NCI-H2227 (cell line): ENCODE measurements around the gene NELL1.

Source experiments
- DNase-seq: peaks from one replicate; lab custom pipeline; 2025; ENCODE audit not compliant: unreplicated experiment; lab: John Stamatoyannopoulos, UW

NELL1 gene

DNA sequence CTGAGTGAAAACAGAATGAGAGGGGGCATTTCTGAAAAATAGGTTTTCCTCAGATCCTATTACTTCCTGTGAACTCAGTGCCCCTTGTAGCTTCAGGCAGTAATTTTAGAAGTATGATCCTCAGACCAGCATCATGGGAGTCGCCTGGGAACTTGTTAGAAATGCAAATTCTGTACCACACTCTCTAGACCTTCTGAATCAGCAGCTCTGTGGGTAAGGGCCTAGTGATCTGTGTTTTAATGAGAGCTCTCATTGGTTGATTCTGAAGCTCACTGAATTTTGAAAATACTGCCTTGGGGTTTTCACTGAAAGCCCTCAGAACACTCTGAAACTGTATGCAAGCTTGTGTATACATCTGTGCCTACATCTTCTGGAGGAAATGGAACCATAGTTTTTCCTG, 876.3 kb downstream of the NELL1 start:
- no peak for DNase-seq

GRCh38 chr11:21546703-21547102, 877.3 kb downstream of the NELL1 start:
- DNase-seq = no peak

- DNase-seq = no peak
Measured at GRCh38 chr11:21552911-21553310, 883.5 kb downstream of the NELL1 start.

GRCh38 chr11:21553795-21554194, 884.4 kb downstream of the NELL1 start:
- no peak for DNase-seq

DNA sequence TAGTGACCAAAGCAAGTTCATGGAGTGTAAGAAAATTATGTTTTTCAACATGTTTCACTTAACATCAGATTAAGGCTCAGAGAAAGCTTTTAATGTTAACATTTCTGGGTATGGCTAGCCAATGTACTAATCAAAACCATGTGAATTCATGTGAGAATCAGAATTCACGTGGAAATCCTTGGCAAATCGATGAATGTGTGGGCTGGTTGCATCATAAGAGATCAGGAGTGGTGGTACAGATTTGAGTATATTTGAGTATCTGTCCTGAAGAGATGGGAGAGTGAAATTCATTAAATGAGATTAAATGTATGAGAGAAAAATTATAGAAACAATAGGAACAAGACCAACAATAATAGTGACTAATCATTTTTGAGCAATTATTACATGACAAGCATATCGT, 884.9 kb downstream of the NELL1 start:
- no peak for DNase-seq

DNA sequence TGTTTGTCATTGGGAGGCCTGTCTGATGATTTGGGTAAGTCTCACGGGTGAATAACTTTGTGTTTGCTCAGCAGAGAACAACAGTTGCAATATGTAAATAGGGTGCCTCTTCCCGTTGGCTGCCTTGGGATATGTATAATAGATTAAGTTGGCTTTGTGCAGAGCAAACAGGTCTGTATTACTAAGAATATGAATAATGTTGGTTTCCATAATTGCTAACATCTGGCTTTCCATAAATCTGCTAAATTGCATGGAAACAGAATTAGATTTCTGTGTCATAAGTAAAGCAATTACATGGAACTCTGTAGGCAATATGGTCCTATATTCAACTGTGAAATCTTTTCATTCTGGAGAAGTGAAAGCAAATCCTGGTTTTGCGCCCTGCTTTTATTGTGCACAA, 887.5 kb downstream of the NELL1 start:
- DNase-seq = no peak

- no peak for DNase-seq
Measured at GRCh38 chr11:21560466-21560975, 891.1 kb downstream of the NELL1 start.

DNA sequence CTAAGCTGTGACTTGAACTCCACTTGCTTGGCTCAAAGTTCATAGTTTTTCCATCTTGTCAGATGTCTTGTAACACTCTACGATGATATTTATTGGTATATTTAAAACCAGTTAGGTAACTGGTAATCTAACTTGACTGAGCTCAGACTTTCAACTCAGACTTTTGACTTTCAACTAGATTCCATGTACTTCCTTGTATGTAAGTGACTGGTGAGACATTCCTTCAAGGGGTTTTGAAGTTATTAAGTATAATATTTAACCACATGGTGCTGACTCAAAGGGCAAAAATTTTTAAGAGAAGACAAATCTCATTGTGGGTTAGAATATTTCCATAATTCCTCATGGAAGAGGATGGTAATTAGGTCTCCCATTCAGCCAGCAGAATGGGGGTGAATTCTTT, 892.2 kb downstream of the NELL1 start:
- DNase-seq = no peak

DNA sequence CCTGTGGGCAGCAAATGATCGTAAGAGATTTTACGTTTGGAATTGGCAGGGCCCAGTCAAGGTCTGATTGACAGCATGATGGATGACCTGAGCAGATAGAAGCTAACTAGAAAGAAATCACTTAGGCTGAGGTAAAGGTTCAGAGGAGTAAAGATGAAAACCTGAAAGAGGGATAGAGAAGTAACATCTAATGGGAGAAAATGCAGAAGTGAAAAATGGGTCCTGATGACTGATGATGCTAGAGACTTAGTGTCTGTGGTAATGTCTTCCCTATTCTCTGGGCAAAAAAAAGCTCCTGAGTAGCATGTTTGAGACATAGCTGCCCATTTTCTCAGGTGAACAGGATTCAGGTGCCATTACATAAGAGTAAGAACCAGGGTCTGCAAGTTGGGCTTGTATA, 894.7 kb downstream of the NELL1 start:
- no peak for DNase-seq

DNA sequence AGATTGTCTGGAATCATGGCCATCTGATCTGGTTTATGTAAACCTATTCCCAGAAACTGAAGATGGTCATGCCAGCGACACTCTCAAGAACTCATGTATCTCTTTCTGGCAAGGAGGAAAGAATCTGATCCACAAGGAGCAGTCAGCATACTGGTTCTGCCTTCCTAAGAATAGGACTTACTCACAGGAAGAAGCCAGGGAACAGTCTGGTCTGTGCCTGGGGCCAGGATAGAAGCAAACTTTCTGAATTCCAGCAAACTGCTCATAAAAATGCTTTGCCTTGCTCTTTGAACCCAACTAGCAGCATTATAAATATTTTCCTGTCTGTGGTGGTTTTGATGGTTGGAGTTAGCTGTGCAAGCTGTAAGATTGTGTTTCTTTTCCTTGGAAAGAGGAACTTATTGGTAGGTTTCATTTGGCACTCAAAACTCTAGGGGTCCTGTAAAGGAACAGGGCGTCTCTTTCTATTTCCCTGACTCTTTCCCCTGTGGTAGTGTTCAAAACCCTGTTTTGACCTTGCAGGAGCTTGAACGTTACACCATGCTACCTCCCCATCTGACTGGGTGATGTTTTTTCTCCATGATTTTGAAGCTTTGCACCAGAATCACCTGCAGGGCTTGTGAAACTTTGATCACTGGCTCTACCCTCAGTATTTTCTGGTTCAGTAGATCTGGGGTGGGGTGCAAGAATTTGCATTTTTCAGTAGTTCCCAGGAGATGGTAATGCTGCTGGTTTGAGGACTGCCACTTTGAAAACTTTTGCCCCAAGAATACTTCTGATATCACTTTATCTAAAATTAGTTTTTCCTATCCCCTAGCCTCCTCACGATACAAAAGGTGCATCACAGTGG, 895.7 kb downstream of the NELL1 start:
- DNase-seq = no peak

GRCh38 chr11:21566521-21567117, 897.2 kb downstream of the NELL1 start:
- DNase-seq = no peak

DNA sequence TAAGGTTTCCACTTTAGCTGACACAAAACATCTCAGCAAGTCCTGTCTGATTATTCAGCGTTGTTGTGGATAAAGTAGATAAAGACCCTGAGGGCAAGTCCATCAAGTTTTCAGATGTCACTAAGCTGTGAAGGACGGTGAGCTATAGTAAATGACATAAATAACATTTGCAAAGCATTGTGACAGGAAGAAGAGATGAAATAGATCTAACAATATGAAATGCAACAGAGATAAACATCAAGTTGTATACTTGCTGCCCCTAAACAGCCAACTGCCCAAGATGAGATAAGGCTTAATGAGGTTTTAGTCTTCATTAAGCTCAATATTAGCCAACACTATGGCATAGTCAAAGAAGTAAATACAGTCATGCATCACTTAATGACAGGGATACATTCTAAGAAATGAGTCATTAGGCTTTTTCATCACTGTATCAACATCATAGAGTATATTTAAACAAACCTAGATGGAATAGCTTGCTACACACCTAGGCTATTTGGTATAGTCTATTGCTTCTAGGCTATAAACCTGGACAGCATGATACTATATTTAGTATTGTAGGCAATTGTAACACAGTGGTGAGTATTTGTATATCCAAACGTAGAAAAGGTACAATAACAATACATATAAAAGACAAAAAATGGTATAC, 898.4 kb downstream of the NELL1 start:
- no peak for DNase-seq

GRCh38 chr11:21572210-21572609, 902.8 kb downstream of the NELL1 start:
- no peak for DNase-seq

DNA sequence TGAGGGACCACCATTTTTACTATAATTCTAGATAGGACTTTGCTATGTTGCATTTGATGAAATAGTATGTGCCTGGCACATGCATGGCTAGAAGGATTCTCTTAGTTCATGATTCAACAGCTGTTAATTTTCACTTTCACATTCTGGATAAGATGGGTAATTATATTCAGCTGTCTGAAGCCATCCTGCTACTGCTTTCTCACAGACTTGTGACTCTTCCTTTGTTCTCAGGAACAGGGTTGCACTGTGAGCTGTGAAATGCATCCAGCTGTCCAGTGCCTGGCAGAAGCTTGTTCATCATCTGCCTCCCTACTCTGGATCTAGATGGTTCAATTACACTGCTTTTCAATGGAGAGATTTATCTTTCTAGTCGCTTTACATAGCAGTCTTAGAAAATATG, 913.4 kb downstream of the NELL1 start:
- DNase-seq = no peak

GRCh38 chr11:21588754-21589153, 919.4 kb downstream of the NELL1 start:
- no peak for DNase-seq

DNA sequence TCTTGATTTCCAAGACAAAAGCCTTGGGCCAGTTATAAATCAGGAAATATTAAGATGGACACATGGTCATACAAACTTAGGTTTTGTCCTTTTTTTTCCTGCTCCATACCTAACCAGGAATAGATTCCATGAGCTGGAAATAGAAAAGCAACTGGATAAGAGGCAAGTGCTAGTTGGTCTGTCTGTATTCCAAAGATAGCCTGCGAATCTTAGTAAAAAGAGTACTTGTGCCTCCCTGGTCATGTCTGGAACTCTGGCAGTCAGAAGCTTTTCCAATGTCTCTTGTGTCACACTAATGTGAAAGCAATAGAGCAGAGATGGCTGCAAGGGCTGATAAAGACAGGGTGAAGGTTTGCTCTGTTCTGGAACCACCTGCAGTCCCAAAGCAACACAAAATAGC, 933.3 kb downstream of the NELL1 start:
- DNase-seq = no peak

DNA sequence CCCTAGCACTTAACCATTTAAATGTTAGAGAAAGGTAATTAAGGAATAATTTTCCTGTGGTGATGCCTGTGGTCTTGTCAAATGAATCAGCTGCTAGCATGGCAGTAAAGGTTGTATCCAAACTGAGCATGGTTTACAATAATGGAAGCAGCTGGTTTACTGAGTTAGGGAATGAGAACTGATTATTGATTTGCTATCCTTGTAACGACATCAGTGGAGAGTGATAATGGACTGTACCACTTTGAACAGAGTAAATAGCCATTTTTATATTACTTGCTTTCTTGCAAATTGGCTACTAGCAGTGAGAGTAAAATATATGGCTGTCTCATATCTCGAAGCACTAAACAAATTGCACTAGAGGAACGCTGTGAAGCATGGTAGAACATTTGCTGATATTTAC, 934.5 kb downstream of the NELL1 start:
- no peak for DNase-seq

DNA sequence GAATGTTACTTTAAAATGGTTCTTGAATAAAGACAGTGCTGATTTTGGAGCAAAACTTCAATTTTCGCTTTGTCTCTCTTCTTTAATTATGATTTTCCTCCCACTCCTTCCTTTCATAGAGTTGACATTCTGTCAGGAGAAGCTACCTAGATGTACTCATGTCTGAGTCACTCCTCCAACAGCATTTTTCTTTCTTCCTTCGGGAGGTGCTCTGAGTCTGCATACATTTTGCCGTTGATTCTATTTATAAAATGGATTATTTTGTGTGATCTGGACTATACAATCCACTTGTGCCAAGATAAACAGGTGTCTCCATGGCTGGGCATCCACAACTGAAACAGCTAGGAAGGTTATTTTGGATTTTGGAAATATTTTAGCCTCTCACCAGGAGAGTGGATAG, 935.2 kb downstream of the NELL1 start:
- DNase-seq = no peak

DNA sequence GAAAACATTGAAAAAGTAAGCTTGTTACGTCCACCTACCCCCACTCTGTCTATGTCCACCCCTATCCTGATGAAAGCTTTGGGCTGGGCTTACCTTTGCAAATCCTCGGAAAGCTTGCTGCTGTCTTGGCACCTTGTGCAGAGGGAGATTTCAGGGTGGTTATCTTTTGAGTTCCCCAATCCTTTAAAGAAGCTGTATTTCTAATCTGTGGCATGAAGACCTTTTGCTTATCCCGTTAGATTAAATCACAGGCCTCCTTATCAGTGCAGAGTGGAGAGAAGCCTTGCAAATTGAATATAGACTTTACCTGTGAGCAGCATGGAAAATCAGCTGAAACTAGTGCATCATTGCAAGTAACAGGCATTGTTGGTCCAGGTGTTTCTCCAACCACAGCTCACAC, 942.9 kb downstream of the NELL1 start:
- no peak for DNase-seq

GRCh38 chr11:21614961-21615360, 945.6 kb downstream of the NELL1 start:
- DNase-seq = no peak

- DNase-seq = no peak
Measured at GRCh38 chr11:21615955-21616371, 946.6 kb downstream of the NELL1 start.

DNA sequence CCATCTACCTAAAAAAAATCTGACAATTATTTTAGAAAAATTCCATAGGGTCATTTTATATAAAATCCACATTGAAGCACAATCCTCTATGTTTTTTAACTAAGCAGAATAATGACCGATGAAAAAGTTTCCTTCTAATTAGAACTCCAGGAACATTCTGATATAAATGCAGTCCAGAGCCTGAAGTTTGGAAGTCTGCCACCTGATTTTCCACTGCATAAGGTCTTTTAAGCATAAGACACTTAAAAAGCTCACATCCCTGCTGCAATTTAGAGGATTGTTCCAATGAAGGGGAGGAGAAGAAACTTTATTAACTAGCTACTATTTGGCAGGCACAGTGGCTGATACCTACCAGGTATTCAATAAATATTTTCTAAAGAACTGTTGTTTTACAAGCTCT, 953.2 kb downstream of the NELL1 start:
- no peak for DNase-seq
